GM15510 (cell line): ENCODE data around the gene LARGE1.

Source experiments
- POLR2A ChIP-seq: IDR thresholded peaks from 3 replicates; pipeline ENCODE4 v1.6.1; 2011; ENCODE audit warnings: borderline replicate concordance; ENCODE audit not compliant: insufficient read length; ENCODE audit errors: extremely low read depth

Gene LARGE1

GRCh38 chr22:33539202-33539901, 380.9 kb downstream of the LARGE1 start:
- TF ChIP-seq POLR2A = no peak

GRCh38 chr22:33538277-33538885, 381.9 kb downstream of the LARGE1 start:
- no peak for TF ChIP-seq POLR2A

- TF ChIP-seq POLR2A = no peak
Observed at GRCh38 chr22:33537059-33537458, 383.2 kb downstream of the LARGE1 start.

DNA sequence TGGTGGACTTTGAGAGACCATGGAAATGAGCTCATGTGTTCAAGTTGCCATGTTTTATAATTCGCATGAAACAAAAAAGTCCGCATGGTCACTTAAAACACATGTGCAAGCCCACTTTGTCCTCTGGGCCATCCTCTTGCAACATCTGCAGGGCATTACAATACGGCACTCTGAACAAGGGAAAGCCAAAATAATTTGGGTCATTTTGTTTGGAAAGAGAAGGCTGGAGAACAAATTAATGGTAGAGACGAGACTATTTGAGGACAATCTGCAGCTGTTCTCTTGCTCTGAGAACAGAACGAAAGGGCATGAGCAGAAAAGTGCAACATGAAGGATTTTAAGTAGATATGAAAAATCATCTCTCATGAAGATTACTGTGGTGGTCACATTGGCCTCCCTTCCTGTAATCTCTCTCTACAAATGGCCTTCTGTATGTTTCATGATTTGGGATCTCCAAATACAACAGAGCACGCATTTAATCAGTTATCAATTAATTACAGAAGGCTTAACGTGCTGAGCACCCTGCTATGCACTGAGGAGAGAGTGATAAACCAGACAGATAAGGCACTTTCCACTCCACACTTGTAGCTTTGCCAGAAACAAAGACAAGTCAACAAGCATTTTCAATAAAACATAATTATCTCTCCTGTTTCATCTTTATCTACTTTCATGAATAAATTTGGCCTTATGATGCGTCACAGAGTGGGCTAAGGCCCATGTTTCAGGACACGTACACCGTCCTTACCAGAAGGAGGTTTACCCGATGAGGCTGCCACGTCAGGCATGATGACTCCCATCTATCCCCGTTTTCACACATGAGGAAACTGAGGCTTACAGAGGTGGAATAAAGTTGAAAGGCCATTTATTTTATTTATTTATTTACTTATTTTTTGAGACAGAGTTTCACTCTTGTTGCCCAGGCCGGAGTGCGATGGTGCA, 384.1 kb downstream of the LARGE1 start:
- TF ChIP-seq POLR2A = no peak

DNA sequence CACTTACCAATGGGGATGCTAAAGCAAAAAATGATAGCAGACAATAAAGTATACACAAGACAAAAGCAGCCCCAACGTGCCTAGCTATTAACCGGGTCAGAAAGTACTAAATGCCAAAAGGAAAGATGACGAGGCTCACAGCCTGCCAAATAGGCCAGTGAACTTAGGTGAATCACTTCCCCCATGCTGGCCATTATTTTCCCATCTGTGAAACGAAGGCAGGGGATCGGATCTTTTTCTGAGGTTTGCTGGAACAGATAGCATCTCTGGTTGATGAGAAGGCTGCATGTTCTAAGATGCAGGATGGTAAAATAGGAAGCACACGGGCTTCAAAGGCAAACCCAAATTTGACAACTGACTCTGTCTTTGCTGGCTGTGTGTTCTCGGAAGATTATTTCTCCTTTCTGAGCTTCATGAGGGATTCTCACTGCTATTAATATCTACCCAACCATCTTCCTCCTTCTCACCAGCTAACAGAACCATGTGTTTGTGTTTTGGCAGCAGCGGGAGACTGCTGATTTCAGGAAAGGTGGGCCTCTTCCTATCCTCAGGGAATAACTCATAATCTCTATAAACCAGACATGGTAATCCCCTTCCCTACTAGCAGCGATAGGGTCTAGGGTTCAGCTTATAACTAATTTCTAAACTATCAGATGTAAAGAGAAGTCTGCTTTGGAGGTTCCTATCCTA, 390.7 kb downstream of the LARGE1 start:
- no peak for TF ChIP-seq POLR2A

GRCh38 chr22:33528183-33528582, 392.1 kb downstream of the LARGE1 start:
- no peak for TF ChIP-seq POLR2A

GRCh38 chr22:33526434-33527107, 393.7 kb downstream of the LARGE1 start:
- TF ChIP-seq POLR2A = no peak

DNA sequence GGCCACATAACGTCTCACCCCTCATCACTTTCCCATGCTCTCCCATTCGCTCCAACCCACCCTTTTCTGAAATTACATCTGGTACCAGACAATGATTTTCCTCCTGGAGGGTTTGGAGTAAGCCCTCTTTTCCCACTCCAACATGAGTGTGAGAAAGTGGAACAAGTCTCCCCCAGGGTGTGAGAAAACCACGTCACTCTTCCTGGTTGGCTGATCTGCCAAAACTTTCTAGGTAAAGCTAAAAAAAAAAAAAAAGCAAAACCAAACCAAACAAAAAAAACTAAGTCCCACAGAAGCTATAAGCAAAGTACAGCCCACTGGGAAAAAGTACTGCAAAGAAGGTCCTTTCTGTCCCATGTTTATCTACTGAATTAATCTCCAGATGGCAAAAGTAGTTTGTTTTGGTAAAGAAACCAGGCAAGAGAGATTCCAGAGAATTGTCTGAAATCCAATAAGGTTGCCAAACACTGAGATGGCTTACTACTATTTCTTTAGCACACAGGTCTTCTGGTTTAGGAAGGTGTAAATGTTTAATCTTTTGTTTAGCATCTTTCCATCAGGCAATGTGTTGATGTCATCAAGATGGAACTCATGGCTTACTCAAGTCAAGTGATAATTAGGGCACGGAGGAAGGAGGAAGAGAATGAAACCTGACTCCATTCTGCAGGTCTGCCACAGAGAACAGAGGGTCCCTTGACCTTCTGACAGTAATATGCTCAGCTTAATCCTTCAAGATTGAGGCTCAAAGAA, 395.6 kb downstream of the LARGE1 start:
- TF ChIP-seq POLR2A = no peak

DNA sequence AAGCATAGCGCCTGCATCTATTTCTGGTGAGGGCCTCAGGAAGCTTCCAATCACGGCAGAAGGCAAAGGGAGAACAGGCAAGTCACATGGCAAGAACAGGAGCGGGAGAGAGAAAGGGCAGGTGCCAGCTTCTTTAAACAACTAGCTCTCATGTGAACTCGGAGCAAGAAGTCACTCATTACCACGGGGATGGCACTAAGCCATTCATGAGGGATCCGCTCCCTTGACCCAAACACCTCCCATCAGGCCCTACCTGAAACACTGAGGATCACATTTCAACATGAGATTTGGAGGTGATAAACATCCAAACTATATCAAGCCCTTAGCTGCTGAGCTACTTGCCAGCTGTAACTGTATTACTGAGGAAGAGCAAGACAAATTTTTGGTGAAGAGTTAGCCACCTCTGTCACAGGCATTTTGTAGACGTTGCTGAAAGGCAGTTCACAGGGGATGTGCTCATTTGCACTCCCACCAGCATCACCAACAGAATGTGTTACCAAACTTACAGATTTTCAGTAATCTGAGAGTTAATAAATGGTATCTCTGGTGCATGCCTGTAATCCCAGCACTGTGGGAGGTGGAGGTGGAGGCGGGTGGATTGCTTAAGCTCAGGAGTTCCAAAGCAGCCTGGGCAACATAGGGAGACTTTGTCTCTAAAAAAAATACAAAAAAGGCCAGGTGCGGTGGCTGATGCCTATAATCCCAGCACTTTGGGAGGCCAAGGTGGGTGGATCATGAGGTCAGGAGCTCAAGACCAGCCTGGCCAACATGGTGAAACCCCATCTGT, 398.2 kb downstream of the LARGE1 start:
- TF ChIP-seq POLR2A = no peak

DNA sequence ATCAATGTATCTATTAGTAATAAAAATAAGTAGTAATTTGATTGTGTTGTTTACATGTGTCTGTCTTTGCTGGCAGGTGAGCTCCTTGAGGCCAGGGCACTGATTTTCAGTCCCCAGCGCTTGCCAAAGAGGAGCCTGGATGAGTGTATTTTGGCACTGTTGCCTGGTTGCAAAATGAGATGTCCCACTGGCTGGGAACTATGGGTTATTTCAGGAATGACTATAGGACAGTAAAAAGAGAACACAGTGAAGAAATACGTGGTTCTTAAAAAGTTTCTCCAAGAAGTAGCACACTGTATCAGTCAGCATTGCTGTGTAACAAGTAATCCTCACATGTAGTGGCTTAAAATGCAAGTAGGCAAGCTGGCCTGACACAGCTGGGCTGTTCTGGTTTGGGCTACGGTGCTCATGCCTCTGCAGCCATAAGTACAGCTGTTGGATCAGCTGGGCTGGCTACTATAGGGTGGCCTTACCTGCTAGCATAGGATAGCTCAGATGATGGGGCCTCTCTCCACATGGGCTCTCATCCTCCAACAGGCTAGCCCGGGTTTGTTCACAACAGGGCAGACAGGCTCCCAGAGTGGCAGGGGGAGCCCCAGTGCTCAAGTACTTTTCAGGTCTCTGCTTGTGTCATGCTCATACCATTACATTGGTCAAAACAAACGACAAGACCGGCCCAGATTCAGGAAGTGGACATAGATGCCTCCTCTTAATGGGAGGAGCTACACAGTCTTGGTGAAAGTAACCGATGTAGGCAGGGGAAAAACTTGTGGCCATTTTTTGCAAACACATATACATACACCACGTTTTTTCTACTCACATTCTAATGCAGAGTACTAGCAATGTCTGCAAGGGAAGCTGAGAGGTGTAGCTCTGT, 399.1 kb downstream of the LARGE1 start:
- no peak for TF ChIP-seq POLR2A

- no peak for TF ChIP-seq POLR2A
Observed at GRCh38 chr22:33519974-33520903, 400.0 kb downstream of the LARGE1 start.
